ENCODE data around the gene R3HDM2.

The R3HDM2 gene

GRCh38 chr12:57467212-57467874, 36.5 kb upstream of the R3HDM2 start:
- DNase-seq (ENCODE audit: low spot score): no peak

- no peak for DNase-seq (ENCODE audit: low spot score)
Measured at GRCh38 chr12:57465747-57466505, 35.1 kb upstream of the R3HDM2 start.

- no peak for DNase-seq (ENCODE audit: low spot score)
Measured at GRCh38 chr12:57465030-57465746, 34.3 kb upstream of the R3HDM2 start.

GRCh38 chr12:57464569-57464968, 33.7 kb upstream of the R3HDM2 start:
- no peak for DNase-seq (ENCODE audit: low spot score)

- DNase-seq (ENCODE audit: low spot score): no peak
Measured at GRCh38 chr12:57462912-57463253, 32.0 kb upstream of the R3HDM2 start.

GRCh38 chr12:57462251-57462911, 31.5 kb upstream of the R3HDM2 start:
- DNase-seq (ENCODE audit: low spot score): peak; percentile 88

GRCh38 chr12:57461917-57462250, 31.0 kb upstream of the R3HDM2 start:
- no peak for DNase-seq (ENCODE audit: low spot score)

GRCh38 chr12:57461276-57461916, 30.6 kb upstream of the R3HDM2 start:
- no peak for DNase-seq (ENCODE audit: low spot score)

- DNase-seq (ENCODE audit: low spot score): no peak
Measured at GRCh38 chr12:57460841-57461275, 30.0 kb upstream of the R3HDM2 start.

- no peak for DNase-seq (ENCODE audit: low spot score)
Measured at GRCh38 chr12:57460468-57460784, 29.6 kb upstream of the R3HDM2 start.

GRCh38 chr12:57459750-57460467, 29.1 kb upstream of the R3HDM2 start, which contains the start of gene GLI1:
Gene GLI1, plus strand, starts transcription at chr12:57459785. Its CDS starts 3,907 bp downstream, at chr12:57463692.
- no peak for DNase-seq (ENCODE audit: low spot score)

- DNase-seq (ENCODE audit: low spot score): peak; percentile 93
Measured at GRCh38 chr12:57459055-57459749, 28.4 kb upstream of the R3HDM2 start.

GRCh38 chr12:57458665-57459054, 27.8 kb upstream of the R3HDM2 start:
- DNase-seq (ENCODE audit: low spot score): no peak

GRCh38 chr12:57456737-57457490, 26.1 kb upstream of the R3HDM2 start:
- DNase-seq (ENCODE audit: low spot score): no peak

GRCh38 chr12:57456145-57456700, 25.4 kb upstream of the R3HDM2 start:
- DNase-seq (ENCODE audit: low spot score): peak; percentile 23

- no peak for DNase-seq (ENCODE audit: low spot score)
Measured at GRCh38 chr12:57455374-57456144, 24.7 kb upstream of the R3HDM2 start.

GRCh38 chr12:57454566-57455373, 23.9 kb upstream of the R3HDM2 start, which contains the start of gene INHBE:
Gene INHBE, plus strand, starts transcription at chr12:57455307. Its CDS starts 230 bp downstream, at chr12:57455537.
- DNase-seq (ENCODE audit: low spot score): no peak

- no peak for DNase-seq (ENCODE audit: low spot score)
Measured at GRCh38 chr12:57454213-57454565, 23.3 kb upstream of the R3HDM2 start.
